Osteocyte (in vitro differentiated cells): ENCODE measurements around the gene ZSWIM3. TPM values are rescaled to one million over a fixed set of nuclear protein-coding genes. Genes with fewer than 3 reads are reported as not detected.

Experiments
- DNase-seq: peaks from one replicate; pipeline ENCODE4 v3.0.0; 2021; ENCODE audit warnings: mixed read lengths; ENCODE audit not compliant: unreplicated experiment; ENCODE audit errors: extremely low spot score
- H3K27ac Mint-ChIP-seq: one replicate; pipeline ENCODE4 v1.8.0; 2021; ENCODE audit warnings: mild to moderate bottlenecking, mixed read lengths; ENCODE audit not compliant: unreplicated experiment
- H3K27me3 Mint-ChIP-seq: one replicate; pipeline ENCODE4 v1.8.0; 2021; ENCODE audit warnings: mixed read lengths; ENCODE audit not compliant: unreplicated experiment
- H3K36me3 Mint-ChIP-seq: one replicate; pipeline ENCODE4 v1.8.0; 2021; ENCODE audit warnings: mixed read lengths; ENCODE audit not compliant: unreplicated experiment
- H3K4me1 Mint-ChIP-seq: one replicate; pipeline ENCODE4 v1.8.0; 2021; ENCODE audit warnings: mixed read lengths; ENCODE audit not compliant: unreplicated experiment
- H3K4me3 Mint-ChIP-seq: one replicate; pipeline ENCODE4 v1.8.0; 2021; ENCODE audit warnings: mild to moderate bottlenecking, moderate library complexity, mixed read lengths; ENCODE audit not compliant: unreplicated experiment
- H3K9me3 Mint-ChIP-seq: one replicate; pipeline ENCODE4 v1.8.0; 2021; ENCODE audit warnings: mixed read lengths; ENCODE audit not compliant: unreplicated experiment
- total RNA-seq: library from RNA; stranded (reverse); gene quantifications from 2 replicates; pipeline ENCODE4 v1.2.1, GENCODE V29; 2021
- TF ChIP-seq, protein P1 (sequence below): fragments of 200-600 bp; sonication (generic); IDR thresholded peaks from 2 replicates; pipeline ENCODE4 v1.5.0; 2021; ENCODE audit warnings: antibody characterized with exemption, mild to moderate bottlenecking, moderate library complexity

Gene ZSWIM3
- total RNA-seq, 1 donor from 2014 or later = 3.9 TPM

DNA sequence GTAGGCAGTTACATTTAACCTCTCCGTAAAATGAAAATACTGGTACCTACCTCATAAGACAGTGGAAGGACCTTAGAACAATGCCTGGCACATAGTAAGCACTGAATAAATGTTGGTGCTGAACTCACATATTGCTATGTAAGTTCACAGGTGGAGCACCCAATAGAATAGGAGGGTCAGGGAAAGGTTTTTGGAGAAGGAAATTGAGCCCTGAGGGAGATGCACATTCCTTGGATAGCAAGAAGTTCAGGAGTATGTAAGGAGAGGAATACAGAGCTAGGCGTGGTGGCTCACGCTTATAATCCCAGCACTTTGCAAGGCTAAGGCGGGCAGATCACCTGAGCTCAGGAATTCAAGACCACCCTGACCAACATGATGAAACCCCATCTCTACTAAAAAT, 37.9 kb upstream of the ZSWIM3 start:
- no peaks in the 10 kb centered on the region for H3K36me3 Mint-ChIP-seq
- H3K27me3 Mint-ChIP-seq = no peaks in the 10 kb centered on the region
- DNase-seq = no peak
- no peak overlapping the region for H3K4me3 Mint-ChIP-seq
- H3K4me1 Mint-ChIP-seq = peaks cover 30% of the 10 kb centered on the region
- no peak overlapping the region for H3K27ac Mint-ChIP-seq
- TF ChIP-seq, protein P1, sequence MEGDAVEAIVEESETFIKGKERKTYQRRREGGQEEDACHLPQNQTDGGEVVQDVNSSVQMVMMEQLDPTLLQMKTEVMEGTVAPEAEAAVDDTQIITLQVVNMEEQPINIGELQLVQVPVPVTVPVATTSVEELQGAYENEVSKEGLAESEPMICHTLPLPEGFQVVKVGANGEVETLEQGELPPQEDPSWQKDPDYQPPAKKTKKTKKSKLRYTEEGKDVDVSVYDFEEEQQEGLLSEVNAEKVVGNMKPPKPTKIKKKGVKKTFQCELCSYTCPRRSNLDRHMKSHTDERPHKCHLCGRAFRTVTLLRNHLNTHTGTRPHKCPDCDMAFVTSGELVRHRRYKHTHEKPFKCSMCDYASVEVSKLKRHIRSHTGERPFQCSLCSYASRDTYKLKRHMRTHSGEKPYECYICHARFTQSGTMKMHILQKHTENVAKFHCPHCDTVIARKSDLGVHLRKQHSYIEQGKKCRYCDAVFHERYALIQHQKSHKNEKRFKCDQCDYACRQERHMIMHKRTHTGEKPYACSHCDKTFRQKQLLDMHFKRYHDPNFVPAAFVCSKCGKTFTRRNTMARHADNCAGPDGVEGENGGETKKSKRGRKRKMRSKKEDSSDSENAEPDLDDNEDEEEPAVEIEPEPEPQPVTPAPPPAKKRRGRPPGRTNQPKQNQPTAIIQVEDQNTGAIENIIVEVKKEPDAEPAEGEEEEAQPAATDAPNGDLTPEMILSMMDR = no peak
- no peaks in the 10 kb centered on the region for H3K9me3 Mint-ChIP-seq

DNA sequence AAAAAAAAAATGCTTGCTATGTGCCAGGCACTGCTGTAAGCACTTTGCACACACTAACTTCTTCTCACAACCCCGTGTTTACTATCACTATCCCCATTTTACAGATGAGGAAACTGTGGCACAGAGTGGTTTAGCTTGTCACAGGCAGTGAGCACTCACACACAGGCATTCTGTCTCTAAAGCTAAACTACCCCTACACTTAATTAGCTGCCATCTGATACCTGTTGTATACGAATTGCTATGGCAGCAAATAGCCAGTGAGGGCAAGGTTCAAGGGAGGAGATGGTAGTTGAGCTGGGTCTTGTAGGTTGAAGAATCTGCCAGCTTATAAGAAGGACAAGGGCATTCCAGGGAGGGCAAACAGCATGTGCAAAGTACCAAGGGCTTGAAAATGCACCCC, 35.5 kb upstream of the ZSWIM3 start:
- Mint-ChIP-seq H3K4me1 (peaks cover 33% of the 10 kb centered on the region), H3K27me3 (no peaks in the 10 kb centered on the region), H3K27ac (no peak overlapping the region), H3K9me3 (no peaks in the 10 kb centered on the region), H3K4me3 (no peak overlapping the region), H3K36me3 (no peaks in the 10 kb centered on the region)
- no peak for DNase-seq
- TF ChIP-seq, protein P1 = no peak

DNA sequence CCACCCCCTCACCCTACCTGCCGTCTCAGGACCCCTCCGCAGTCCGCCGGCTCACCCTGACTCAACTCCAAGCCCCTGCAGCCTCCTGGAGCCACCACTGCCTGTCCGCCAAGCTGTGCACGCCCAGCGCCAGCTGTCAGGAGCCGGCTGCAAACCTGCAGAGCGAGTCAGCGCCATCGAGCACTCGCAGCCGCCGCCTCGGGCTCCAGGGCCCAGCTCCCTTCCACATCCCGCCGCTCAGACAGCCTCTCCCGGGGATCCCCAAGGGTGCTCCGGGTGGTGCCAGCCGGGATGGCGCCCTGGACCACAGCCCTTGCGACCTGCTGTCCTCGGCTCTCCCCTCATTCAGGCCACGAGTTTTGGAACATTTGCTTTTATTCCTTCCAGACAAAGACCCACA, 34.6 kb upstream of the ZSWIM3 start:
- no peaks in the 10 kb centered on the region for H3K9me3 Mint-ChIP-seq
- H3K27me3 Mint-ChIP-seq = no peaks in the 10 kb centered on the region
- no peak for DNase-seq
- no peak overlapping the region for H3K27ac Mint-ChIP-seq
- no peak overlapping the region for H3K4me3 Mint-ChIP-seq
- H3K36me3 Mint-ChIP-seq = no peaks in the 10 kb centered on the region
- TF ChIP-seq, protein P1 = no peak
- H3K4me1 Mint-ChIP-seq = peaks cover 32% of the 10 kb centered on the region

DNA sequence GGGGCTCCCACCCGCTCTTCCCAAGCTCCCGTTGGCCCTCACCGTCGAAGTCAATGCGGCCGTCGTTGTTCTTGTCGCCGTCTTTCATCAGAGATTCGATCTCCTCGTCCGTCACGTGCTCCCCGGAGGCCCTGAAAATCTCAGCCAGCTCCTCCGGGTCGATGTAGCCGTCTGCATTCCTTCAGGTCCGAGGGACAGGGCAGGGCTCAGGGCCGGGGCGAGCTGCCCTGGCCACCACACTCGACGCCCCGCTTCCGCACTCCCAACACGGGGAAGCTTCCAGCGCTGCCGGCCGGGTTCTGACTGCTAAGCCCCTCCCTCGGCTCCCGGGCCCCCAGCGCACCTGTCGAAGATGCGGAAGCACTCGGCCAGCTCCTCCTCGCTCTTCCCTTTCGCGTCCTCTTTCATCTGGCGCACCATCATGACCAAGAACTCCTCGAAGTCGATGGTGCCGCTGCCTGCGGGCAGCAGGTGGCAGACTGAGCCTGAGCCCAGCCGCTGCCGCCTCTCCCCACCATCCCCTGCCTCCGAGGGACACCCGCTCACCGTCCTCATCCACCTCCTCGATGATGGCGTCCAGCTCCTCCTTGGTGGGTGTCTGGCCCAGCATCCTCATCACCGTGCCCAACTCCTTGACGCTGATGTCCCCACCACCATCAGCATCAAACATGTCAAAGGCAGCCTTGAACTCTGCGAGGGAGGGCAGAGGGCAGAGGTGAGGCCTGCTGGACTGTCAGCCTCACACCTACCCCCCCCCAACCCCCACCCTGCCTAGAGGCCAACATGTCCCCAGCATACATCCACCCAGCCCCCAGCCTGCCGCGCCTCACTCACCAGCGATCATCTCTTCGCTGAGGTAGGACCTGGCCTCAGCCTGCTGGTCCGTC, 33.2 kb upstream of the ZSWIM3 start:
- no peaks in the 10 kb centered on the region for H3K27me3 Mint-ChIP-seq
- no peaks in the 10 kb centered on the region for H3K9me3 Mint-ChIP-seq
- H3K4me1 Mint-ChIP-seq = peaks cover 37% of the 10 kb centered on the region
- DNase-seq = no peak
- TF ChIP-seq, protein P1 = peak; percentile 43
- H3K4me3 Mint-ChIP-seq = no peak overlapping the region
- no peaks in the 10 kb centered on the region for H3K36me3 Mint-ChIP-seq
- H3K27ac Mint-ChIP-seq = no peak overlapping the region

DNA sequence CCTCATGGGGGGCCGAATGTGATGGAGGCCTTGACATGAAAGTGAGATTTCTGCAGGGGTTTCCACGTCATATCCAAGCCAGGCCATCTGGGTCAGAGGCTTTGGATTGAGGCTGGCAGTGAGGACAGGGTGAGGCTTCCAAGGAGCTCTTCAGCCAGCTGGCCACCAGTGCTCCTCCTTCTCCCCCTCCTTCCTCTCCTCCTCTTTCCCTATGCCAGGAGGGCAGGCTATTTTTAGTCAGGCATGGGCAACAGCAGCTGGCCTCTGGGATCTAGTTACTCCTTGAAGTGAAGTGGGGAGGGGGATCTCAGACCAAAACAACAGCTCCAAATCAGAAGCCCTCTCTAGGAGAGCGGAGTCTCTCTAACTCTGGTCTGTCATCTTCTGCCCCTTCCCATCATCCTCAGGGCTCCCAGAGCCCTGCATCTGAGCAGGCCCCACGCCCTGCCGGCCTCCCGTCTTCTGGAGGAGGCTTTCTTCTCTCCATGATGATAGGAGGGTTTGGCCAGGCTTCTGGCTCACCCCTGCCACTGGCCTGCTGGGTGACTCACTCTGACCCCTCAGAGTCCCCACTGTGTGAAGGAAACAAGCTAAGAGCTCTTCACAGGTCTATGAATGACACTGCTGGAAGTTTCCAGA, 30.9 kb upstream of the ZSWIM3 start:
- Mint-ChIP-seq H3K27ac (peak overlapping the region; percentile 67), H3K27me3 (no peaks in the 10 kb centered on the region), H3K36me3 (no peaks in the 10 kb centered on the region), H3K4me1 (peaks cover 40% of the 10 kb centered on the region), H3K4me3 (no peak overlapping the region), H3K9me3 (no peaks in the 10 kb centered on the region)
- TF ChIP-seq, protein P1 = no peak
- no peak for DNase-seq
